NCI-H1092 (cell line): ENCODE results near the gene UBR3.
A peak's percentile ranks its signal among the peaks of the same experiment; 100 is the strongest.
"Not testable (repeated sequence)": the region's sequence is repeated elsewhere in the genome, so short reads cannot be mapped to it uniquely, and the experiment has no call there.

ENCODE experiments used
- DNase-seq: peaks from one replicate; lab custom pipeline; 2025; lab: John Stamatoyannopoulos, UW

UBR3 gene

GRCh38 chr2:169867579-169867978 is 40.3 kb downstream of the UBR3 start:
- DNase-seq = no peak

- DNase-seq = no peak
These were observed 41.7 kb downstream of the UBR3 start for GRCh38 chr2:169868951-169869350.

- DNase-seq = not testable (repeated sequence)
These were observed 44.1 kb downstream of the UBR3 start for GRCh38 chr2:169871369-169871768.

GRCh38 chr2:169871994-169872393 is 44.7 kb downstream of the UBR3 start:
- DNase-seq = no peak

- no peak for DNase-seq
These were observed 50.1 kb downstream of the UBR3 start for GRCh38 chr2:169877398-169877797.

- DNase-seq = no peak
These were observed 59.9 kb downstream of the UBR3 start for GRCh38 chr2:169887120-169887519.

GRCh38 chr2:169891593-169892298 is 64.5 kb downstream of the UBR3 start:
- no peak for DNase-seq

- DNase-seq = no peak
These were observed 65.7 kb downstream of the UBR3 start for GRCh38 chr2:169892951-169893350.

- DNase-seq = no peak
These were observed 68.2 kb downstream of the UBR3 start for GRCh38 chr2:169895294-169895985.

GRCh38 chr2:169897834-169898233 is 70.6 kb downstream of the UBR3 start:
- DNase-seq = no peak

- not testable (repeated sequence) for DNase-seq
These were observed 72.8 kb downstream of the UBR3 start for GRCh38 chr2:169900103-169900502.

- DNase-seq = no peak
These were observed 73.4 kb downstream of the UBR3 start for GRCh38 chr2:169900686-169901085.

- DNase-seq = no peak
These were observed 79.5 kb downstream of the UBR3 start for GRCh38 chr2:169906731-169907130.

GRCh38 chr2:169909376-169909775 is 82.1 kb downstream of the UBR3 start:
- DNase-seq = no peak

GRCh38 chr2:169910109-169910799 is 83.0 kb downstream of the UBR3 start:
- DNase-seq = no peak

- no peak for DNase-seq
These were observed 83.9 kb downstream of the UBR3 start for GRCh38 chr2:169911119-169911518.

- DNase-seq = no peak
These were observed 89.4 kb downstream of the UBR3 start for GRCh38 chr2:169916623-169917022.

- no peak for DNase-seq
These were observed 96.7 kb downstream of the UBR3 start for GRCh38 chr2:169923977-169924376.

- DNase-seq = no peak
These were observed 98.7 kb downstream of the UBR3 start for GRCh38 chr2:169925968-169926367.

GRCh38 chr2:169928463-169928864 is 101.2 kb downstream of the UBR3 start:
- DNase-seq = peak; percentile 3

- no peak for DNase-seq
These were observed 106.0 kb downstream of the UBR3 start for GRCh38 chr2:169933124-169933711.

- DNase-seq = not testable (repeated sequence)
These were observed 109.4 kb downstream of the UBR3 start for GRCh38 chr2:169936652-169937051.

GRCh38 chr2:169945515-169945914 is 118.3 kb downstream of the UBR3 start:
- DNase-seq = no peak
